GM12865 (cell line): ENCODE measurements around the gene ELP4.
A peak's percentile ranks its signal among the peaks of the same experiment; 100 is the strongest.

Source experiments
- DNase-seq: peaks from one replicate; pipeline ENCODE4 v3.0.0; 2010; ENCODE audit warnings: low read depth
- H3K4me3 ChIP-seq: 2 replicates; pipeline ENCODE4 v1.5.1; 2011; ENCODE audit warnings: mild to moderate bottlenecking, low read depth, low read length, control low read depth
- TF ChIP-seq, protein P1 (sequence below): IDR thresholded peaks from 2 replicates; pipeline ENCODE4 v1.5.1; 2011; ENCODE audit warnings: low read length, control low read depth, low read depth, inconsistent platforms; ENCODE audit not compliant: insufficient read depth; ENCODE audit errors: missing control alignments

Gene ELP4

DNA sequence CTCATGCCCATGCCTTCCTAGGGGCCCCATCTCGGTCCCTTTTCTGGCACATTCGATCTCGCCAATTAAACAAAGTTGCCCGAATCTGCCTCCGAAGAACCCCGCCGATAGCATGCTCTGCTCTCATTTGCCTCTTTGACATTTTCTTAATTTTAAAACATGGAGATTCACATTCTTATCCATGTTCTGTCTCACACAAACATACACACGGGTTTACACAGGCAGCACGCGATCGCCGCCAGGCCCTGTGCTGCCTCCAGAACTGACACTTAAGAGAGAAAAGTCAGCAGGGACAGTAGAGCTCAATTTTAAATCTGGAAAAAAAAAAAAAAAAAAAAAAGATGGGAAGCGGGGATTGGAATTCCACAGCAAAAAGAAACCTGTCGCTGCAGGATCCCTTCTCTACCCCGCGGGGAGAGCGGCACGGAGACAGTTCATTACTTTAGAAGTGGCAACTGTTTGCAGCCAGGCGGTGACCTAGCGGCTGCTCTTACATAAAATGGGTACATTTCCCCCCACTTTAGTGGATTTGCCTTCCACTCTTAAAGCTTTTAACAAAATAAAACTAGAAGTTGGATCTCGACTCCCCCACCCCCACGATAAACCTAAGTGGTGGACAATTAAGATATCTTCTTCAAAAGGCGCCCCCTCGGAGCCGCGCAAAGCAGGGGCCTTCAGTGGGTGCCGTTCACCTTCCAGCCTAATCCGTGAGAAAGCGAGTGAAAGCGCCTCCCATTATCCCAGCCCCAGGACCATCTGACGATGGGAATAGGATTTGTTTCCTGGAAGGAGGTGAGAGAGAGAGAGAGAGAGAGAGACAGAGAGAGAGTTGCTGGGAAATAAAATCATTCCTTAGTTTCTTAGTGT, 287.9 kb downstream of the ELP4 start:
- no peak for DNase-seq
- TF ChIP-seq, protein P1, sequence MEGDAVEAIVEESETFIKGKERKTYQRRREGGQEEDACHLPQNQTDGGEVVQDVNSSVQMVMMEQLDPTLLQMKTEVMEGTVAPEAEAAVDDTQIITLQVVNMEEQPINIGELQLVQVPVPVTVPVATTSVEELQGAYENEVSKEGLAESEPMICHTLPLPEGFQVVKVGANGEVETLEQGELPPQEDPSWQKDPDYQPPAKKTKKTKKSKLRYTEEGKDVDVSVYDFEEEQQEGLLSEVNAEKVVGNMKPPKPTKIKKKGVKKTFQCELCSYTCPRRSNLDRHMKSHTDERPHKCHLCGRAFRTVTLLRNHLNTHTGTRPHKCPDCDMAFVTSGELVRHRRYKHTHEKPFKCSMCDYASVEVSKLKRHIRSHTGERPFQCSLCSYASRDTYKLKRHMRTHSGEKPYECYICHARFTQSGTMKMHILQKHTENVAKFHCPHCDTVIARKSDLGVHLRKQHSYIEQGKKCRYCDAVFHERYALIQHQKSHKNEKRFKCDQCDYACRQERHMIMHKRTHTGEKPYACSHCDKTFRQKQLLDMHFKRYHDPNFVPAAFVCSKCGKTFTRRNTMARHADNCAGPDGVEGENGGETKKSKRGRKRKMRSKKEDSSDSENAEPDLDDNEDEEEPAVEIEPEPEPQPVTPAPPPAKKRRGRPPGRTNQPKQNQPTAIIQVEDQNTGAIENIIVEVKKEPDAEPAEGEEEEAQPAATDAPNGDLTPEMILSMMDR, result no peak
- H3K4me3 ChIP-seq, result no peak overlapping the region; the same call in 1 of the 2 replicates

- no peak for DNase-seq
- H3K4me3 ChIP-seq, result peak overlapping the region; percentile 41
- TF ChIP-seq, protein P1, result no peak
These were observed 288.5 kb downstream of the ELP4 start for GRCh38 chr11:31798057-31798553.

DNA sequence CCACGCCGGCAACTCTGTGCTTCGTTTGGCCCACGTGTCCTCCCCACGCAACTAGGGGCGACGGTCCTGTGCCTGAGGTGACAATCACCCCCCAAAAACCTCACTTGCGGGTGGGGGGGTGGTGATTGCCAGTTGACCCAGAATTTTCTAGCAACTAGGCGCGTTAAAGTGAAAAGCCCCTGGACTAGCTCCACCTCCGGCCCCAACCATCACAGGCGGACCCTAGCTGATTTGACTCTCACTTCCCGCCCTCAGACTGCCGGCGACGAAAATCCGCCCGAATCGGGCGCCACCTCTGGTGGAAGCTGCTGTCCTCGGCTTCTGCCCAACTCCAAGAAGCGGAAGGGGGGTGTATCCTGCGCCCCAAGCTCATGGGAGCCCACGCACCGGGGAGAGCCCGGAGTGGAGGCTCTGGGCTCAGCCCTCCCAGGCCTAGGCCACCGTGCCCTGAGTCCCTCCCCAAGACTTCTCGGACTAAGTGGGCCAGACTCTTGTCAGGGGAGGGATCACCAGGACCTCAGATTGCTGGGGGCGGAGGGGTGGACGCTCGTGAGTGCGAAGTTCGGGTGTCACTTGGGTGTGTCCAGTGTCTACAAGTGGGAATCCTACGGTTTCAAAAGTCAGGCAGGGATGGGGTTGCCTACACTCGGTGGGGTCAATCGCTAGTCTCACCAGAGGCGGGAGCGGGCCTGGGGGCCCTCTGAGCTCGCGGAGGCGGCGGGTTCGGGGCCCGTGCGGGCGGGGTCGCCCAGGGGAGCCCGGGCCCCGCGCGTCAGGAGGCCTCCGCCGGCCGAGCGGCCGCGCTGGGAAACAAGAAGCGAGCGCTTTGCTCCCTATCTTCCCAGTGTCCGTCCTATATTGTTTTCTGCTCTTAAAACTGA, 289.2 kb downstream of the ELP4 start:
- H3K4me3 ChIP-seq, result peak overlapping the region; percentile 41
- TF ChIP-seq, protein P1, result peak; percentile 35
- DNase-seq, result peak; percentile 58

GRCh38 chr11:31799435-31800397, 290.1 kb downstream of the ELP4 start:
- TF ChIP-seq, protein P1, result no peak
- DNase-seq, result no peak
- H3K4me3 ChIP-seq, result no peak overlapping the region

- TF ChIP-seq, protein P1, result no peak
- H3K4me3 ChIP-seq, result no peak overlapping the region
- no peak for DNase-seq
These were observed 291.1 kb downstream of the ELP4 start for GRCh38 chr11:31800398-31801265.
